ENCODE data around the gene MIA. TPM values are rescaled to one million over a fixed set of nuclear protein-coding genes. Genes with fewer than 3 reads are reported as not detected.

The MIA gene
- total RNA-seq, 4 donors from 2014 or later, result 10.4 to 17.0 (median 12.9) TPM

DNA sequence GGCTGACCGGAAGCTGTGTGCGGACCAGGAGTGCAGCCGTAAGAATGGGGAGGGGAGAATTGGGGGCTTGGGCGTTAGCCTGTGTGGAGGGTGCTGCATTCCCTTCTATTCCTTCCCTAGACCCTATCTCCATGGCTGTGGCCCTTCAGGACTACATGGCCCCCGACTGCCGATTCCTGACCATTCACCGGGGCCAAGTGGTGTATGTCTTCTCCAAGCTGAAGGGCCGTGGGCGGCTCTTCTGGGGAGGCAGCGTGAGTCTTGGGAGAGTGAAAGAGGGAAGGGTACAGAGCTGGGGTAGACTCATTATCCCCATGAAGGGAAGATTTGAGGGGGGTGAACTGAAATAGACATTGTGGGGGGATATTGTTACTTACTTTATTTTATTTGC, 306 bp downstream of the MIA start:
- 80 to 87% methylated on average over 8 to 10 of the region's 10 CpGs for WGBS, 2 donors
- no peak overlapping the region for H3K4me3 ChIP-seq (ENCODE audit: low read depth, poor library complexity, severe bottlenecking)
- no peak for TF ChIP-seq POLR2A (IDR thresholded peaks at IDR 0.05)
- TF ChIP-seq CTCF (IDR thresholded peaks at IDR 0.05), result no peak
- no peak for DNase-seq (ENCODE audit: low spot score in 2 of 2)
- intact Hi-C loops (cut with DNase I; ENCODE audit: low total_unique reads), result no loop called here

DNA sequence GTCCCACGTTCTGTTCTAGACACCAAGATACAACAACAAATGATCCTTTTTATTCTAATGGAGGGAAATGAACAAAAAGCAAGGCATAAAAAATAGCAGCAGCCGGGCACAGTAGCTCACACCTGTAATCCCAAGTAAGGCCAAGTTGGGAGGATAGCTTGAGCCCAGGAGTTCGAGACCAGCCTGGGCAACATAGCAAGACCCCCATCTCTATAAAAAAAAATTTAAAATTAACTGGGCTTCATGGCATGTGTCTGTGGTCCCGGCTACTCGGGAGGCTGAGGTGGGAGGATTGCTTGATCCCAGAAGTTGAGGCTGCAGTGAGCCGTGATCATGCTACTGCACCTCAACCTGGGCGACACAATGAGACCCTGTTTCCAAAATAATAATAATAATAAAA, 1.0 kb downstream of the MIA start:
- no peak for TF ChIP-seq CTCF (IDR thresholded peaks at IDR 0.05)
- TF ChIP-seq POLR2A (IDR thresholded peaks at IDR 0.05), result no peak
- 77 to 82% methylated on average over 7 of the region's 7 CpGs for WGBS, 2 donors
- DNase-seq (ENCODE audit: low spot score in 2 of 2), result no peak
- intact Hi-C loops (cut with DNase I; ENCODE audit: low total_unique reads), result no loop called here
- no peak overlapping the region for H3K4me3 ChIP-seq (ENCODE audit: low read depth, poor library complexity, severe bottlenecking)

DNA sequence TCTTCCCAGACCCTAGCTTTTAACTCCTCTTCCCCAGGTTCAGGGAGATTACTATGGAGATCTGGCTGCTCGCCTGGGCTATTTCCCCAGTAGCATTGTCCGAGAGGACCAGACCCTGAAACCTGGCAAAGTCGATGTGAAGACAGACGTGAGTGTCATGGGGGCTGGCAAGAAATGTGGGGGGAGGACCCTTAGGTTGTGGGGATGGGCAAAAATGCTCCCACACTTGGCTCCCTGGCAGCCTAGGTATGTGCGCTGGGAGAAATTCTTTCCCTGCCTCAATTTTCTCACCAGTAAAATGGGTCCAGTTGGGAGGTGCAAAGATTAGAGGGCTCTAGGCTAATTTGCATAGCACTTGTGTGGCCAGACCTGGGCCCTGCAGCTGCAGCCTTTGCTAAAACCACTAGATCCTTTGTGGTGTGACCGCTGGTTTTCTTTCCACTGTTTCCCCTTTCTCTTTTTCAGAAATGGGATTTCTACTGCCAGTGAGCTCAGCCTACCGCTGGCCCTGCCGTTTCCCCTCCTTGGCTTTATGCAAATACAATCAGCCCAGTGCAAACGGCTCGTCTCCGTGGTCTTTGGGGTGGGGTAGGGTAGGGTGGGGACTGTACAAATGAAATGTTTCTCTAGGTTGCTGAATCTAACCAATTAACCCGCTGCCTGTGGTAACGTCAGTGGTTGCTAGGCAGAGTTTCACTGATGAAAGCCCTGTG, 1.8 kb downstream of the MIA start:
- WGBS, 2 donors, result 13 to 16% methylated on average over 13 of the region's 13 CpGs
- H3K4me3 ChIP-seq (ENCODE audit: low read depth, poor library complexity, severe bottlenecking), result peak overlapping the region; percentile 54
- intact Hi-C loops (cut with DNase I; ENCODE audit: low total_unique reads), result no loop called here
- peak; percentile 96 to 98 for DNase-seq (ENCODE audit: low spot score in 2 of 2)
- TF ChIP-seq CTCF (IDR thresholded peaks at IDR 0.05) (no peak), POLR2A (IDR thresholded peaks at IDR 0.05) (no peak)

DNA sequence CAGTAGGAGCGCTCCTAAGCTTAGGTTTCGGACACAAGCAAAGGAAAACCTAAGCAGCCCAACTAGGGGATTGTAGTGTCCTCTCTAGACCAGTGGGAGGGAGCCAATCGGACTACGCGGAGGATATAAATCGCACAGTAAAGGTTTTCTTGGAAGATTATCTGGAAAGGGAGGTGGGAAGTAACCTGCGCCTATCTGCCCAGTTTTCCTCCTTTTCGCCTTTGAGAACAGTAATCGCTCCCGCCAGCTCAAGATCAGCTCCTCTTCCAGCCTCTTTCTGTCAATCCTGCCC, 2.3 kb downstream of the MIA start:
- intact Hi-C loops (cut with DNase I; ENCODE audit: low total_unique reads), result no loop called here
- TF ChIP-seq CTCF (IDR thresholded peaks at IDR 0.05), result no peak
- TF ChIP-seq POLR2A (IDR thresholded peaks at IDR 0.05), result no peak
- H3K4me3 ChIP-seq (ENCODE audit: low read depth, poor library complexity, severe bottlenecking), result peak overlapping the region; percentile 54
- no peak for DNase-seq (ENCODE audit: low spot score in 2 of 2)
- 0 to 1% methylated on average over 10 of the region's 10 CpGs for WGBS, 2 donors

GRCh38 chr19:40777937-40778705, 2.8 kb downstream of the MIA start, which contains the start of gene RAB4B:
RAB4B (plus strand) TSS chr19:40778247; CDS start chr19:40778376, 129 bp downstream.
- intact Hi-C loops (cut with DNase I; ENCODE audit: low total_unique reads), result no loop called here
- TF ChIP-seq POLR2A (IDR thresholded peaks at IDR 0.05) (no peak), CTCF (IDR thresholded peaks at IDR 0.05) (no peak)
- 1% methylated on average over 54 to 56 of the region's 56 CpGs for WGBS, 2 donors
- DNase-seq (ENCODE audit: low spot score in 2 of 2), result peak; percentile 100
- H3K4me3 ChIP-seq (ENCODE audit: low read depth, poor library complexity, severe bottlenecking), result peak within 1 kb of the TSS; percentile 54

Measured in lower leg skin (tissue), 4 donors.